ENCODE measurements around the gene ATP8B4.
"Not testable (repeated sequence)": the region's sequence is repeated elsewhere in the genome, so short reads cannot be mapped to it uniquely, and the experiment has no call there.

The ATP8B4 gene

GRCh38 chr15:50012790-50013189 lies 106.2 kb downstream of the ATP8B4 start:
- no peak for DNase-seq (ENCODE audit: low read depth, low spot score)

DNA sequence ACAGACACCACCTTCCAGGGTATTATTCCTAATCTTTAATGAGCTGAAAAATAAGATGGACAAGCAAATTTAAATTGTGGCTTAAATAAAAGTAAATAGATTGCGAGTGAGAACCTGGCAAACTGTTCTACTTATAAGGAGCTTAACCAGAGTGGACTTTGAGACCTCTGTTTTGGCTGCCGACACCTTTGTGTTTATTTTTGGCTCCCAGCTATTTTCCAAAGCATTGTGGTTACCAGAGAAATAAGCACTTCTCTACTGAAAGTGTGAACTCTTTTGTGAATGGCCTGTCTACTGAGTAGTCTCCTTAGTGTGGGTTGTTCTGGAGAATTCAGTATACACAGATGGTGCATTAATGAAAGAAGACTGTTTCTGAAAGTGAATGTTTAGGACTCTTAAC lies 109.4 kb downstream of the ATP8B4 start:
- DNase-seq (ENCODE audit: low read depth, low spot score): no peak

DNA sequence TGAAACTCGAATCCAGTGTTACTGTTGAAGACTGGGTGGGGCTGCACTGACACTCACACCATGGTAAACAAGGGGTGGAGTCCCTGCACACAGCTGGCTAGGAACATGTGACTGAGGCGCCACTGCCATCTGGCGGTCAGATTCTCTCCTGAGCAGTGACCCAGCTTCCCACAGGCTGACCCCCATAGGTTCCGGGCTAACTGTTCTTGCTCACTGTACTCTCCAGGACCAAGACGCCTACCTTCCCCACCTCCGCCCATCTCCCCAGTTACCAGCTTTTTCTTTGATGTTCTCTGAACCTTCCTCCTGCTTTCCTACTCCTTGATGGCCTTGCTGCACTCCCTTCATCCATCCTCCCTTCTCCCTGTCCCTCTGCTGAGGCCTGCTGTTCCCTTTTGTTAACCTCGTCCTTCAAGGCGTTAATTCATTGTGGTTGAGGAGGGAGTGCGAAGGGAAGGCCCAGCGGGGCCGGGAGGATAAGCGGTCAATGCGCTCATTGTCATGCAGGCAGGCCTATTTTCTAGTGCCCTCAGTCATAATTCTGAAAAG lies 115.2 kb downstream of the ATP8B4 start:
- peak; percentile 4 for DNase-seq (ENCODE audit: low read depth, low spot score)

GRCh38 chr15:49991587-49991986 lies 127.4 kb downstream of the ATP8B4 start:
- no peak for DNase-seq (ENCODE audit: low read depth, low spot score)

GRCh38 chr15:49990835-49991545 lies 128.0 kb downstream of the ATP8B4 start:
- no peak for DNase-seq (ENCODE audit: low read depth, low spot score)

- no peak for DNase-seq (ENCODE audit: low read depth, low spot score)
Measured at GRCh38 chr15:49989498-49989897, 129.5 kb downstream of the ATP8B4 start.

DNA sequence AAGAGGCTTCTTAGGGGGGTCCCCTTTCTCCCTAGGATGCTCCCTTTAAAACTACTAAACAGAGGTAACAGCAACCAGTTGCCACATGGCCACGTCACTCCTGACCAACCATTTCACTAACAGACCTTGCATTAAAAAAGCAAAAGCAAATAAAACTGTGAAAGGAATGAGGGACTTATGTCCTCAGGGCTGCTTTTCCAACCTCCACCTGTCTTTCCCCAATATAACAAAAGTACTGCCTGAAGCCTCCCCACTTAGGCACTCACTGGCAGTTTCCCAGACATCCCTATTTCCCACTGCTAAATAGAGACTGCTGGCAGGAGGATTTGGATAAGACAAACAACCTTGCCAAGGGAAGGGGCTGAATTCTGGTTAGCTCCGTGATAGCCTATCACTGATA lies 130.3 kb downstream of the ATP8B4 start:
- no peak for DNase-seq (ENCODE audit: low read depth, low spot score)

DNA sequence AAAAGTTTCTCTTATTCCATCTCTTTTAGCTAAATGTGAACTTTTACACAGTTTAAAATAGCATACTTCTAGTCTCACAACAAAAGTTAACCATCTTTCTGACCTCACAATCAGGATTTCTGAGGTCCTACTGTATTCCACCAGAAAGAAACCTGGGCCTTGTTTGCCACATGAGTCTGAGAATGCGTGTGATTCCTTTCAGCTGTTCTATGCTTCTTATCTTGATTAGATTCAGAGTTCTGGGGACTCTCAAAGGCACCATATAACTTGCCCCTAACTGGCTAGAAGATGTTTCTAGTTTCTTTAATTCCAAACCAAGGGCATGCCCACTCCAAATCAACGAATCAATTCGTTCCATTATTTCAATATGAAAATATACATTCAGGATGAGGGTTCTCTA lies 131.1 kb downstream of the ATP8B4 start:
- DNase-seq (ENCODE audit: low read depth, low spot score): no peak

GRCh38 chr15:49987198-49987785 lies 131.7 kb downstream of the ATP8B4 start:
- no peak for DNase-seq (ENCODE audit: low read depth, low spot score)

- DNase-seq (ENCODE audit: low read depth, low spot score): no peak
Measured at GRCh38 chr15:49986326-49986725, 132.7 kb downstream of the ATP8B4 start.

DNA sequence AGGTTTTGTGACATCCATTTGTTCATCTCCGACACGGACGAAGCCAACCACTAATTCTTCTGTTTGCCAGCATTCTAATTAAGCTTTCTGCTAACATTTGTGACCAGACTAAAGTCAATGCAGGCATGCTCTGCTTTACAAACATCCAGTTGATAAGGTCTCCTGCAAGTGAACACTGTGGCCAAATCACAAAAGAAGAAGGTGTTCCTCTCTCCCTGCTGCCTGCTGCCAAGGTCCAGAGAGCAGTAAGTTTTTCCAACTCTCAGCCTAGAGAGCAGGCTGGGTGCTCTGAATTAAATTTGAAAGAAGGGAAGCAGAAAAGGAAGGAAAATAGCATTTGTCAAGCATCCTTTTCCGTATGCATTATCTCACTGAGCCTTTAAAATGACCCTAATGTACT lies 133.6 kb downstream of the ATP8B4 start:
- no peak for DNase-seq (ENCODE audit: low read depth, low spot score)

DNA sequence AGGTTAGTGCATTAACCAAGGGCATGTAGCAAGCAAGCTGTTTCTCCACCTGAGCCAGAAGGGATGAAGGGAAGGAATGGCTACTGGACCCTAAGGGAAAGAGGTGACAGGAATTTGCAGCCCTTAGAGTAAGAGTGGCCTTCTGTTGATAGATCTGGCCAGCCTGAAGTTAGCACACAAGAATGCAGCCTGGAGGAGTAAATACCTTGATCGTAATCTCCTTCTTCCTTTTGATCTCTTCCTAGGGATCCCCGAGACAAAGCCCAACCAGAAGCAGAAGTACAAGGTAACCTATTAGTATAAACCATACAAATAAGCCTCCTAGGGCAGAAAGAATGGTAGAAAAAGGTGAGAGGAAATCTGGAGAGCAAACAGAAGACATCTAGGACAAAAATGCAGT lies 134.6 kb downstream of the ATP8B4 start:
- no peak for DNase-seq (ENCODE audit: low read depth, low spot score)

DNA sequence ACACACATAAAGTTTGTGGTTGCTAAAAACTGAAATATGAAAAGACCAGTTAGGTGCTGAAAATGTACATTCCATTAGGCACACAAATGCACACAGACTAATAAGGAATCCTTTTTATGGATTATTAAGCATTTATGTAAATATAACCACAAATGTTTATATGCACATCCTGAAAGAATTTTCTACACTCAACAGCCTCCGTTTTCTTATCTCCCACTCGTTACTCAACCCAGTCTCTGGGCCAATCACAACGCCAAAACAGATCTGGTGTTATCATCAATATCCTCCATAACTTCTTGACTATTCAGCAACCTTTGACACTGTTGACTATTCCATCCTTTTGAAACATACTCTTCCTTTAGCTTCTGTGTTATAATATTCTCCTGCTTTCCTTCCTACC lies 136.4 kb downstream of the ATP8B4 start:
- DNase-seq (ENCODE audit: low read depth, low spot score): no peak

DNA sequence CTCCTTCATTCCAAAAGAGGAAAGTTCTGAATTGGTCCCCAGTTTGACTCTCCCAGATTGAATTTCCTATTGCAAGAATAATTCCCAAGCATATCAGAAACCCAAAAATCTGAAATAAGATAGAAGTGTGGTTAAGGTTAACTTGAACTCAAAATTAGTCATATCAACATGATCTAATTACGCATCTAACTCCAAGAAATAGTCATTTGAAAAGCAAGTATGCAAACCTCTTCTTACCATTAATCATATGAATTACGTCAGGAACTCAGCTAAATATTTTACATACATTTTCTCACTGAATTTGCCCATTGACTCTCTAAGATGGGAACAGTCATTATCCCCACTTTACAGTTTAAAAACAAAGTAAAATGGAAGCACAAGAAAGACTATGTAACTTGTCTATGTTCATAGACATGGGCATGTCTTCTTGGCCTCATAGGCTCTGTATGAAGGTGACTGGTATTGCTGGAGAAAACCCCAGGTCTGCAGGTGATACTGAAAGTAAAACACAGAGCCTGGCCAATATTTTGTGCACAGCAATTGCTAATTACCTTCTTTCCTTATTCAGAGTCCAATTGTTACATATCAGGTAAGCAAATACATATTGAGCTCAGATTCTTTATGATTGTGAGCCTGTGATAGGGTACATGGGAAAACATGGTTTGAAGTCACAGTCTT lies 139.2 kb downstream of the ATP8B4 start:
- no peak for DNase-seq (ENCODE audit: low read depth, low spot score)

DNA sequence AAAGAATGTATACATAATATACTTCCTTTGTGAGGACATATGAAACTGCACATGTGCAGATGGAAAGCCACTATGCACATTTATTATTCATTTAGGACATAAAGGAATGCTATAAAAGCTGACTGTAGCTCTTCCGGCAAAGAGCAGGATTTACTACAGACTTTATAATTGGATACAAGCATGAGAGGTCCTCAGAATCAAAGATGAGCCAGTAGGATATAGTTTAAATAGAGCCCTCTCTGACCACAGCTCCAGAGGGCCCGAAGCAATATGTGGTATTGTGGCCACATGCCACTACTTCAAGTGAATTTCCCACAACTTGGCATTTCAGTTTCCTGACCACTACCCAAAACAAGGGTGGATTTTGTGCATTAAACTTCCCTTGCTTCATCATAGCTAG lies 140.9 kb downstream of the ATP8B4 start:
- no peak for DNase-seq (ENCODE audit: low read depth, low spot score)

- DNase-seq (ENCODE audit: low read depth, low spot score): no peak
Measured at GRCh38 chr15:49977306-49977705, 141.7 kb downstream of the ATP8B4 start.

DNA sequence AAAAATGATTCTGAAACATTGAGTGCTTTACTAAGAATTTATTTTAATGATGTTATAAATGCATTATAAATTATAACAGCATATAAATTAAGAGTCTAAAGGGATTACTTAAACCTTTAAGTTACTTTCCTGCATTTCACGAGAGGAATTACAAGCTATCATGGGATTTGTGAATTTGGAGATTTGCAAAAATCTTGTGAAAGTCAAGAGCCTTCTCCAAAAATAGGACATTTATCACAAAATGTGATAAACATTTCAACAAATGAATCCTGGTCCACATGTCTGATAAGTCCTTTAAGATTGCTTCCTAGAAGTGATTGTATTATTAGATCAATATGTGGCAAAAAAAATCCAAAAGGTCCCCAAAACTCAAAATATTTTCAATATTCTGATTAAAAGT lies 154.5 kb downstream of the ATP8B4 start:
- no peak for DNase-seq (ENCODE audit: low read depth, low spot score)

GRCh38 chr15:49964061-49964460 lies 155.0 kb downstream of the ATP8B4 start:
- no peak for DNase-seq (ENCODE audit: low read depth, low spot score)

GRCh38 chr15:49963033-49963772 lies 155.8 kb downstream of the ATP8B4 start:
- not testable (repeated sequence) for DNase-seq (ENCODE audit: low read depth, low spot score)

GRCh38 chr15:49962044-49962602 lies 156.9 kb downstream of the ATP8B4 start:
- DNase-seq (ENCODE audit: low read depth, low spot score): no peak

DNA sequence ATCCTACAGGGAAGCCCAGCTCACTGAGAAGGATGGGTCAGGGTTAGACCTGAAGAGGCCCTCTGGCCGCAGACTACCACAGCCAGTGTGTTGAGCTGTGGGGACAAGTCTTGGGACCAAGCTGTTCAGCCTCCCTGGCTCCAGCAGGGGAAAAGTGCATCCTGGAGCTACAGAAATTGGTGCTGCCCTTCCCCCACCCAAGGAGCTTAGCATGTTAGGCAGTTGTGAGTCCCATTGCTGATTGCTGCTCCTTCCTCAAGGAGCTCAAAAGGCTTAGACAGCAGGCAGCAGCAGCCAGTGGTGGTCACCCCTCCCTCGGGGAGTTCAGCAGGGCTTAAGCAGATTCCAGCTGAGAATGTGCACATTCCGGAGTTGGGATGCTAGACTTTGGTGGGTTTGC lies 165.6 kb downstream of the ATP8B4 start:
- DNase-seq (ENCODE audit: low read depth, low spot score): no peak

- no peak for DNase-seq (ENCODE audit: low read depth, low spot score)
Measured at GRCh38 chr15:49946681-49947080, 172.4 kb downstream of the ATP8B4 start.
